Measurements from ENCODE around the gene GDF2. TPM values are rescaled to one million over a fixed set of nuclear protein-coding genes. Genes with fewer than 3 reads are reported as not detected.

The GDF2 gene
- total RNA-seq, 3 donors from 2014 or later (not counting 1 experiment from before 2014, with no cell fraction given), result not detected

DNA sequence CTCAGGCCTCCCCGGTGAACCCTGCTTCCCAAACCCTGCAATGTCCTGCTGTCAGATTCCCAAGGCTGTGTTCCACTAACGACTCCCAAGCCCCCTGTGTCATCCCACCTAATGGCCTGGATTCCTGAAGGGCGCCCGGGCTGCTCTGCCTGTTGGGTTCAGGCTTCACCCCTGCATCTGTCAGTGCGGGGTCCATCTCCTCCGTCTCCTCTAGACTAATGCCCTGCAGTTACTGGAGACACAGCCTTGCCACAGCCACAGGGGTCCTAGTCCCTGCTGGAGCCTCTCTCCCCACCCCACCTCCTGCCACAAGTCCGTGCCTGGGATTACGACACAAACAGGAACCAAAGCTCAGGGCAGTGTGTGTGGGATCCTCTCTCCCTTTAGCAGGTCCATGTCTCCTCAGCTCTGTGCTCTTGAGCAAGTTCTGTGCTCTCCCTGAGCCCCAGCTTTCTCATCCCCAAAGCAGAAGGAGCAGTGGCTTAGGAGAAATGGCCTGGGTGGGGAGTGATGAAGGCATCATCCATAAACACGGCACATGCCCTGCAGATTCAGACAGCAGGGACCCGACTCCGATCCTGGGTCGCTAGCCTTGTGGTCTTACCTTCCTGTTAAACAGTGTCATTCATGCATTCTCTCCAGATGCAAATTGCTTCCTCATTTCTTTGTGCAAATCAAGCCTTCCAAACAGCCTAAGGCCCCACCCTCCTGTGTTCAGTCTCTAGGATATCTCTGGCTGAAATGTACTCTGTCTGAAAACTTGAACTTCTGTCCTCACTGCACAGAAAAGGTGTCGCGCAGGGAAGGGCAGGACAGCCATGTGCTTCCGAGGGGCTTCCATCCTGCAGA is 17.7 kb downstream of the GDF2 start:
- peaks cover 9 to 22% of the 10 kb centered on the region in 2 donors for H3K27me3 Mint-ChIP-seq (ENCODE audit: low read depth in 2 of 2)
- no peak for TF ChIP-seq CTCF (IDR thresholded peaks at IDR 0.05)
- 60% methylated on average over 15 of the region's 15 CpGs for WGBS (ENCODE audit: insufficient coverage)
- no peak for ATAC-seq
- Histone ChIP-seq H3K4me3 (ENCODE audit: low read length) (no peak overlapping the region), H3K27me3 (ENCODE audit: control insufficient read depth, insufficient read depth, low read length) (no peaks in the 10 kb centered on the region), H3K4me1 (ENCODE audit: control insufficient read depth, insufficient read depth, low read length) (no peaks in the 10 kb centered on the region), H3K27ac (ENCODE audit: low read length) (no peak overlapping the region), H3K9me3 (ENCODE audit: control insufficient read depth, insufficient read depth, low read length) (no peaks in the 10 kb centered on the region), H3K36me3 (ENCODE audit: control insufficient read depth, insufficient read depth, low read length) (no peaks in the 10 kb centered on the region)
- no peak overlapping the region for H3K27ac Mint-ChIP-seq
- peak in 1 of 2 donors; percentile 7 for DNase-seq
- H3K36me3 Mint-ChIP-seq, result no peaks in the 10 kb centered on the region
- H3K9me3 Mint-ChIP-seq, result no peaks in the 10 kb centered on the region
- H3K4me1 Mint-ChIP-seq, result peaks cover 0 to 4% of the 10 kb centered on the region in 2 donors
- intact Hi-C loops (cut with micrococcal nuclease), result loop anchor here (1.0 kb wide), 1 partner anchor 316 kb away; no protein-coding TSS in a partner anchor
- no peak overlapping the region for H3K4me3 Mint-ChIP-seq

- TF ChIP-seq CTCF (IDR thresholded peaks at IDR 0.05), result peak; percentile 98
- Mint-ChIP-seq H3K27ac (no peak overlapping the region), H3K4me3 (no peak overlapping the region), H3K36me3 (no peaks in the 10 kb centered on the region), H3K27me3 (ENCODE audit: low read depth in 2 of 2) (peaks cover 9 to 22% of the 10 kb centered on the region in 2 donors), H3K4me1 (peaks cover 0 to 4% of the 10 kb centered on the region in 2 donors), H3K9me3 (no peaks in the 10 kb centered on the region)
- no peaks in the 10 kb centered on the region for H3K36me3 ChIP-seq (ENCODE audit: control insufficient read depth, insufficient read depth, low read length)
- intact Hi-C loops (cut with micrococcal nuclease), result loop anchor here (1.0 kb wide), 1 partner anchor 316 kb away; no protein-coding TSS in a partner anchor
- no peak overlapping the region for H3K4me3 ChIP-seq (ENCODE audit: low read length)
- 74% methylated on average over 4 of the region's 5 CpGs for WGBS (ENCODE audit: insufficient coverage)
- no peaks in the 10 kb centered on the region for H3K4me1 ChIP-seq (ENCODE audit: control insufficient read depth, insufficient read depth, low read length)
- H3K27ac ChIP-seq (ENCODE audit: low read length), result no peak overlapping the region
- no peaks in the 10 kb centered on the region for H3K9me3 ChIP-seq (ENCODE audit: control insufficient read depth, insufficient read depth, low read length)
- peak; percentile 52 to 81 for DNase-seq
- H3K27me3 ChIP-seq (ENCODE audit: control insufficient read depth, insufficient read depth, low read length), result no peaks in the 10 kb centered on the region
- peak; percentile 57 to 83 (median 75) for ATAC-seq
These were observed 18.4 kb downstream of the GDF2 start for GRCh38 chr10:47340608-47341170.

DNA sequence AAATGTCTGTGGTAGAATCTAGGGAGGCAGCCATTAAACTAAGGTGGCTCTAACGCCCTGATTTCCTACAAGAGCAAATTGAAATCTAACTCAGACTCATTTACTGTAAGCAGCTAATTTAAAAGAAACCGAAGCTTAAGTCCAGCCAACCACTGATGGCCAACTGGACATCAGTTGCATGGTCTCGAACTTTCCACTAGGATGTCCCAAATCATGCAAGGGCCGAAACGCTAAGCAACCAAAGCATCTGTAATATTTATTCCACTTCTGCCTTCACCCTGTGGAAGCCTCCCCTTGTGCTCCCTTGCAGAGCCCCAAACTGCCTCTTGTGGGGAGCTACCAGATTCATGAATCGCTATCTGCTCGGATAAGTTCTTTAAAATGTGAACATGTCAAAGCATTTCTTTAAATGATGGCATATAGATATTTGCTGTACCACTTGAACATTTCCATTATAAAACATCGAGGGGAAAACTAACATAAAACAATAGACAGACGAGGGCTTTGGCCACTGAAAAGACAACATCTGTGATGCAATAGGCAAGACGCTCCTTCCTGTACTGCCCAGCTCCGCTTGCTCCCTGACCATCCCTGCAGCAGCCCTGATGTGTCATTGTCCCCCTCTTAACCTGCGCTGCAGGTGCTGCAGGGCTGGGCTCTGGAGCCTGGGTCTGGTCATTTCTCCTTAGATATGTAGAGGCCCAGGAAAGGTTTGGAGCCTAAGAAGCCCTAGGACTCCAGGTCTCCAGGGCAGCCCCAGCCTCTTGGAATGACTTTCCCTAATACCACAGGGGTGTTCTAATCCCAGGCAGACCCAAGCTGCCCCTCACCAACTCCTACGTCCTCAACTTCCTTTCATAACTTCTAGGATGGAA is 23.0 kb downstream of the GDF2 start:
- Mint-ChIP-seq H3K27ac (no peak overlapping the region), H3K9me3 (no peaks in the 10 kb centered on the region), H3K27me3 (ENCODE audit: low read depth in 2 of 2) (peaks cover 2 to 21% of the 10 kb centered on the region in 2 donors), H3K4me3 (no peak overlapping the region), H3K36me3 (no peaks in the 10 kb centered on the region), H3K4me1 (peaks cover 0 to 4% of the 10 kb centered on the region in 2 donors)
- 85% methylated on average over 13 of the region's 13 CpGs for WGBS (ENCODE audit: insufficient coverage)
- intact Hi-C loops (cut with micrococcal nuclease), result no loop called here
- Histone ChIP-seq H3K36me3 (ENCODE audit: control insufficient read depth, insufficient read depth, low read length) (no peaks in the 10 kb centered on the region), H3K4me1 (ENCODE audit: control insufficient read depth, insufficient read depth, low read length) (no peaks in the 10 kb centered on the region), H3K27ac (ENCODE audit: low read length) (no peak overlapping the region), H3K27me3 (ENCODE audit: control insufficient read depth, insufficient read depth, low read length) (no peaks in the 10 kb centered on the region), H3K4me3 (ENCODE audit: low read length) (no peak overlapping the region), H3K9me3 (ENCODE audit: control insufficient read depth, insufficient read depth, low read length) (no peaks in the 10 kb centered on the region)
- DNase-seq (no peak), ATAC-seq (no peak)
- TF ChIP-seq CTCF (IDR thresholded peaks at IDR 0.05), result no peak
